ENCODE data around the gene TTC7B.

TTC7B gene

DNA sequence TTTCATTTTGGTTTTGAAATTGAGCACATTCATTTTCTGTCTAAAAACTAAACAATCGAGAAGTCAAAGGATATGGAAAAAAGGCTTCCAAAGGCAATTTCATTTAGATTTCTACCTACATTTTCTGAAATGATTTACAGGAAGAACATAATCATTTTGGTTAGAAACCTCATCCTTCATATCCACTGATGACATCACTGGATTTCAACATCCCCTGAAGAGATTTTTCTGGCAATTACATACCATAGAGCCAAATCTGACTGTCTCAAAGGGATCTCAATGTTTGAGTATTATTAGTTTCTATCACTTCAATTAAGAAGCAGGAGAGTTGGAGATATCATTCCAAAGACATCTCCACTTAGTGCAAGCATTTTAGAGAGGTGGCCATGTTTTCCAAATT, 137.8 kb downstream of the TTC7B start:
- DNase-seq (ENCODE audit: low read depth): no peak
- TF ChIP-seq, protein P1, sequence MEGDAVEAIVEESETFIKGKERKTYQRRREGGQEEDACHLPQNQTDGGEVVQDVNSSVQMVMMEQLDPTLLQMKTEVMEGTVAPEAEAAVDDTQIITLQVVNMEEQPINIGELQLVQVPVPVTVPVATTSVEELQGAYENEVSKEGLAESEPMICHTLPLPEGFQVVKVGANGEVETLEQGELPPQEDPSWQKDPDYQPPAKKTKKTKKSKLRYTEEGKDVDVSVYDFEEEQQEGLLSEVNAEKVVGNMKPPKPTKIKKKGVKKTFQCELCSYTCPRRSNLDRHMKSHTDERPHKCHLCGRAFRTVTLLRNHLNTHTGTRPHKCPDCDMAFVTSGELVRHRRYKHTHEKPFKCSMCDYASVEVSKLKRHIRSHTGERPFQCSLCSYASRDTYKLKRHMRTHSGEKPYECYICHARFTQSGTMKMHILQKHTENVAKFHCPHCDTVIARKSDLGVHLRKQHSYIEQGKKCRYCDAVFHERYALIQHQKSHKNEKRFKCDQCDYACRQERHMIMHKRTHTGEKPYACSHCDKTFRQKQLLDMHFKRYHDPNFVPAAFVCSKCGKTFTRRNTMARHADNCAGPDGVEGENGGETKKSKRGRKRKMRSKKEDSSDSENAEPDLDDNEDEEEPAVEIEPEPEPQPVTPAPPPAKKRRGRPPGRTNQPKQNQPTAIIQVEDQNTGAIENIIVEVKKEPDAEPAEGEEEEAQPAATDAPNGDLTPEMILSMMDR (IDR thresholded peaks at IDR 0.05; ENCODE audit: low read depth, low read length, missing control alignments): no peak
- in situ Hi-C loops (cut with HindIII; ENCODE audit: low sequenced_read_pairs): no loop called here
- H3K4me3 ChIP-seq (ENCODE audit: low read depth, low read length): no peak overlapping the region

DNA sequence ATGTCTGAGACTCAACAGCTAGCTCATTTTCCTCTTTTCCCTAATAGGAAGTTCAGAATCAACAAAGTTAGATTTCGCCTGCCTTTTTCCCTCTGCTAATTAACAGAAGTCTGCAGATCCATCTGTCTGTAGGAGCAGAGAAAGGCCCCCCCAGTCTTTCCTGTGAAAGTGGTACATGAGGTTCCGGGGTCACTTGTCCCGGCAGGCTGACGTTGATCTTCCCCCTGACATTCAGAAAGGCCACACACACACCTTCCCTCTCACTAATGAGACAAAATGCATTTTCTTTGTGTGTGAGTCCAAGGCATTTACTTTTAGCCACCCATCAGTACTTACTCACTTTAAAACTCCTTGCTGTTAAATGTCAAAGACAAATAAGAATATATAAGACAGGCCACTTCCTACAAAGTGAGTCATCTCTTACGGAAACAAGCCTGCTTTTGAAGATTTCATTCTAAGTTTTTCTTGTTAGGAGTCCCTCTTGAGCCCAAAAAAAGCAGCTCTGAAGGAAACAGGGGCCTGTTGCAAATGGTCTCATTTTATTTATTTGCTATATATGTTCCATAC, 138.7 kb downstream of the TTC7B start:
- DNase-seq (ENCODE audit: low read depth): peak; percentile 28
- in situ Hi-C loops (cut with HindIII; ENCODE audit: low sequenced_read_pairs): no loop called here
- TF ChIP-seq, protein P1 (IDR thresholded peaks at IDR 0.05; ENCODE audit: low read depth, low read length, missing control alignments): no peak
- no peak overlapping the region for H3K4me3 ChIP-seq (ENCODE audit: low read depth, low read length)

DNA sequence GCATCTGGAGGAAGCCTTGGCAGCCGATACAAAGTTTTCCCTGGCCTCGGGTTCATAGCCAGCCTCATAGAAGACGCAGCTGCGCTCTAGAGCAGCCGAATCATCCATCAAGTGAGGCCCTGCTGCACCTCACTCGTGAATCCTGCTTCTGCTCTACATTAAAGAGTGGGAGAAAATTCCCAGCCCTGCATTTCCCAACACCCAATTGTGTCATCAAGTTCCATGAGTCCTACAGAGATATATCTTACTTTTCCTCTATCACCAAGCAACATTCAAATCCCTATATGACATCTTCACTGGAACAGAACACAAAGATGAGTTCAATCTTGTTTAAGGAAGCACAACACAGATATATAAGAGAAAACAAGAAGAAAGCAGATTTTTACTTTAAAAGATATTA, 139.3 kb downstream of the TTC7B start:
- in situ Hi-C loops (cut with HindIII; ENCODE audit: low sequenced_read_pairs): no loop called here
- TF ChIP-seq, protein P1 (IDR thresholded peaks at IDR 0.05; ENCODE audit: low read depth, low read length, missing control alignments): no peak
- no peak for DNase-seq (ENCODE audit: low read depth)
- H3K4me3 ChIP-seq (ENCODE audit: low read depth, low read length): no peak overlapping the region

DNA sequence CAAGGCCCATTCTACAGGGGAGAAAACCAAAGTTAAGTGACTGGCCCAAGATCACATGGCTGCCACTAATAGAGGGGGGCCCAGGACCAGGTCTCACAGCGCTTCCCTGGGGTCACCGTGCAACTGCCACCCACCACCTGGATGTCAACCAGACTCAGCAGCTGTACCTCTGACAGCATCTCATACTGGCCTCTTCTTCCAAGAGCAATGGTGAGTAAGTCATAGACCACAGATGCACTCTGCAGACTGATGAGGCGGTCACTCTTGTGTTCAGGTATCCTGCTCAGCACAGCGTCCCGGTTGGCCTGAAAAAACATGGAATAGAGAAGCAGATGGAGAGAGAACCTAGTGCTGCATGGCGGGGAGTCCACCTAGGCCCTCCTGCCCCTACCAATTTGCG, 139.9 kb downstream of the TTC7B start:
- no peak overlapping the region for H3K4me3 ChIP-seq (ENCODE audit: low read depth, low read length)
- TF ChIP-seq, protein P1 (IDR thresholded peaks at IDR 0.05; ENCODE audit: low read depth, low read length, missing control alignments): no peak
- DNase-seq (ENCODE audit: low read depth): no peak
- in situ Hi-C loops (cut with HindIII; ENCODE audit: low sequenced_read_pairs): no loop called here

DNA sequence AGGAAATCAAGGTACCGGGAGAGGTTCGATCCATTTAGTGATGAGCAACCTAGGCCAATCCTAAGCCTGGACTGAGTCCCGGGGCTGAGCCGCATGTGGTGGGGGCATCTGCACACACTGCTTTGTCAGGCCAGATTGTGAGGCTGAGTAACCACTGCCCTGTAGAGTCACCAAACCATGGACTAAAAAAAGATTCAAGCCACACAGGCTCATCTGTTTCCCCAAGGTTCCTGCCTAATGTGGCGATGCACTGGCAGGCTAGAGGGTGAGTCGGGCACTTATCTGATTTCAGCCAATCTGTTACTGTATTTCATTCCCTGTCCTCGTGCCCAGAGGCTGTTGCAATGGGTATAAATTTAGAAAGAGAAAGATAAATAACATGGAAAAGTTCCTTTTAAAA, 140.8 kb downstream of the TTC7B start:
- in situ Hi-C loops (cut with HindIII; ENCODE audit: low sequenced_read_pairs): no loop called here
- no peak for DNase-seq (ENCODE audit: low read depth)
- TF ChIP-seq, protein P1 (IDR thresholded peaks at IDR 0.05; ENCODE audit: low read depth, low read length, missing control alignments): no peak
- H3K4me3 ChIP-seq (ENCODE audit: low read depth, low read length): no peak overlapping the region

DNA sequence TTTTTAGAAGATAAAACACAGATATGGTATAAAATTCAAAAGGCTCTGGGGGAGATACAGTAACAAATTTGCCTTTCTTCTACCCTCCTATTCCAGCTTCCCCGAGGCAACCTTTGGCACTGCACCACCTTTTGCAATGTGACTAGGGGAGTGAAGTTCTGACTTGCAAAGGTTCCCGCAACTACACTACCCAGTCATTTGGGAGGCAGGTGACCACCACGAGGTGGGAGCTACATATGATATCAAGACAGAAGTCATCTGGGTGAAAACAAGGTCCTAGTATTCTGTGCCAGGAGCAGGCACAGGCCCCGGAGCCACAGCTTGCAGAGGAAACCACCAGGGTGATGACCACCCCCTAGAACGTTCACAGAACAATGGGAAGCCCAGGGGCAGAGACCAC, 141.5 kb downstream of the TTC7B start:
- H3K4me3 ChIP-seq (ENCODE audit: low read depth, low read length): no peak overlapping the region
- DNase-seq (ENCODE audit: low read depth): no peak
- TF ChIP-seq, protein P1 (IDR thresholded peaks at IDR 0.05; ENCODE audit: low read depth, low read length, missing control alignments): no peak
- in situ Hi-C loops (cut with HindIII; ENCODE audit: low sequenced_read_pairs): no loop called here
